Transverse colon (tissue), 4 donors: ENCODE measurements around the gene FIS1. TPM values are rescaled to one million over a fixed set of nuclear protein-coding genes. Genes with fewer than 3 reads are reported as not detected.

Experiments used
- DNase-seq: peaks from one replicate; pipeline ENCODE4 v3.0.0-alpha.2; 2019
- H3K27ac ChIP-seq, 4 donors: fragments of 200-600 bp; sonication (generic); 2 replicates each; pipeline ENCODE4 v1.5.1; 2016 to 2018; ENCODE audit warnings: inconsistent platforms in 4 of 4
- H3K27me3 ChIP-seq: fragments of 200-600 bp; sonication (generic); 2 replicates; pipeline ENCODE4 v1.5.1; 2017; ENCODE audit warnings: inconsistent platforms
- H3K36me3 ChIP-seq, 4 donors: fragments of 200-600 bp; sonication (generic); 2 replicates each; pipeline ENCODE4 v1.5.1; 2017 to 2019; ENCODE audit warnings: inconsistent platforms in 4 of 4
- H3K4me1 ChIP-seq, 4 donors: fragments of 200-600 bp; sonication (generic); 2 replicates each; pipeline ENCODE4 v1.5.1; 2017 to 2020; ENCODE audit warnings: inconsistent platforms in 4 of 4
- H3K4me3 ChIP-seq, 4 donors: fragments of 200-600 bp; sonication (generic); 1 replicate in 1 of 4; 2 replicates in 3 of 4; pipeline versions ENCODE4 v1.5.1 to v1.6.1; 2017 to 2019; ENCODE audit warnings: inconsistent platforms in 4 of 4
- H3K9me3 ChIP-seq, 2 donors: fragments of 200-600 bp; sonication (generic); 2 replicates each; pipeline ENCODE4 v1.5.1; 2017 to 2019; ENCODE audit warnings: inconsistent platforms in 2 of 2
- EP300 ChIP-seq: sonication (generic); formaldehyde crosslinking; IDR thresholded peaks from one replicate; pipeline ENCODE4 v1.6.1; 2017; ENCODE audit warnings: antibody characterized with exemption, low read depth
- POLR2A ChIP-seq: fragments of 450-650 bp; IDR thresholded peaks from one replicate; pipeline ENCODE4 v1.6.1; 2016; ENCODE audit warnings: antibody characterized with exemption, mild to moderate bottlenecking, moderate library complexity
- POLR2AphosphoS5 ChIP-seq, 3 donors: sonication (generic); formaldehyde crosslinking; IDR thresholded peaks; one replicate each; pipeline ENCODE4 v1.6.1; 2016; ENCODE audit warnings: antibody characterized with exemption in 3 of 3
- WGBS, 2 donors: methylation state at CpG; one replicate each; pipeline ENCODE4 v1.1.5; 2018; ENCODE audit warnings: low coverage in 1 of 2; 5-methylcytosine and 5-hydroxymethylcytosine counted together
- in situ Hi-C, 4 donors: fragments of 200-750 bp; cut with MboI; loops; one replicate each; pipeline versions ENCODE4 v1.15.0 to v1.15.1; 2017; ENCODE audit warnings: low sequenced_read_pairs in 3 of 4, low pct_ligation_motif_present in 1 of 4, low pct_unique_long_range_greater_than_20kb in 1 of 4
- intact Hi-C: fragments of 100-400 bp; cut with DNase I; formaldehyde crosslinking; loops from one replicate; pipeline ENCODE4 v1.15.1; 2023; ENCODE audit warnings: low total_unique reads
- total RNA-seq, 4 donors: library from RNA; depleted of rRNA; stranded (reverse); fragments of >200 nt; gene quantifications; one replicate each; pipeline ENCODE4 v1.1.0, GENCODE V29; 2016
- TF ChIP-seq, protein P1 (sequence below), 5 experiments: fragments of 200-600 bp in 3 of 5; fragments of 450-650 bp in 2 of 5; sonication (generic) in 3 of 5; IDR thresholded peaks; 1 replicate in 2 of 5; 2 replicates in 3 of 5; pipeline ENCODE4 v1.5.1; 2016 to 2017; ENCODE audit warnings: antibody characterized with exemption in 5 of 5, inconsistent platforms in 3 of 5, mild to moderate bottlenecking in 2 of 5, moderate library complexity in 1 of 5

The FIS1 gene
- total RNA-seq, 4 donors from 2014 or later = 159 to 261 (median 187) TPM

DNA sequence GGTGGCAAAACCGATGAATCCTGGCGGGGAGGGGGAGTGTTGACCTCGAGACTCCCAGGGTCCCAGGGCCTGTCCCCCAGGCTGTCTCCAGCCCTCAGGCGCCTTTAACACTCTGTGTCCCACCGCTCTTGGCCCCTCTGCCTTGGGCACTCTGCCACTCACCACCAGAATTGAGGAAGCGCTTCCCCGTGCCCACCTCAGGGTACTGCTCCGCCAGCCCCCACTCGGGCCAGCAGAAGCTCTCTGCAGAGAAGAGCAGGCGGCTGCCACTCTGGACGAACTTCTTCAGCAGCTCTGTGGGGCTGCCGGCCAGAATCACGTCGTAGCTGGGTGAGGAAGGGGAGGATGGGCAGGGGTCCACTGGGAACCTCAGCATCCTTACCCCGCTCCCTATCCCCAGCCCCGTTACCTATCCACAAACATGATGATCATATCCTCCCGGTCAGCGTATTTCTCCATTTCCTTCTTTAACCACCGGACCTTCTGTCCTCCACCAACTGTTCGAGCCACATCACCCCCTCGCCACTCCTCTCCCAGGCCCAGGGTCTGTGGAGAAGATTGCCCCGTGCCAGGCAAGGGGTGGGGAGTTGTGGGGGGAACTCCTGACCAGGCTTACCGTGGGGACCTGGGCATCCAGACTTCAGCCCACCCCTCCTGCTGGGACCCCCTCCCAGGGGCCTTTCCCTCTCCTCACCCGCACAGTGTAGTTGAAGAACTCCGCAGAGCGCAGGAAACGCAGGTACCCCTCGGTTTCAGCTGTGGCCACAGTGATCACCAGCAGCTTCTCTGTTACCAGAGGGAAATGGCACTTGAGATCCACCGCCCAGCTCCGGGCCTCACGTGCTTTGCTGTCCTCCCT lies 28.7 kb downstream of the FIS1 start:
- TF ChIP-seq POLR2A (no peak), EP300 (no peak), POLR2AphosphoS5 (IDR thresholded peaks at IDR 0.05) (no peak)
- TF ChIP-seq, protein P1, sequence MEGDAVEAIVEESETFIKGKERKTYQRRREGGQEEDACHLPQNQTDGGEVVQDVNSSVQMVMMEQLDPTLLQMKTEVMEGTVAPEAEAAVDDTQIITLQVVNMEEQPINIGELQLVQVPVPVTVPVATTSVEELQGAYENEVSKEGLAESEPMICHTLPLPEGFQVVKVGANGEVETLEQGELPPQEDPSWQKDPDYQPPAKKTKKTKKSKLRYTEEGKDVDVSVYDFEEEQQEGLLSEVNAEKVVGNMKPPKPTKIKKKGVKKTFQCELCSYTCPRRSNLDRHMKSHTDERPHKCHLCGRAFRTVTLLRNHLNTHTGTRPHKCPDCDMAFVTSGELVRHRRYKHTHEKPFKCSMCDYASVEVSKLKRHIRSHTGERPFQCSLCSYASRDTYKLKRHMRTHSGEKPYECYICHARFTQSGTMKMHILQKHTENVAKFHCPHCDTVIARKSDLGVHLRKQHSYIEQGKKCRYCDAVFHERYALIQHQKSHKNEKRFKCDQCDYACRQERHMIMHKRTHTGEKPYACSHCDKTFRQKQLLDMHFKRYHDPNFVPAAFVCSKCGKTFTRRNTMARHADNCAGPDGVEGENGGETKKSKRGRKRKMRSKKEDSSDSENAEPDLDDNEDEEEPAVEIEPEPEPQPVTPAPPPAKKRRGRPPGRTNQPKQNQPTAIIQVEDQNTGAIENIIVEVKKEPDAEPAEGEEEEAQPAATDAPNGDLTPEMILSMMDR (IDR thresholded peaks at IDR 0.05) = no peak
- 70 to 72% methylated on average over 6 to 31 of the region's 31 CpGs for WGBS, 2 donors
- no peak for DNase-seq
- Histone ChIP-seq H3K27ac (peak overlapping the region; percentile 90 to 97 (median 96)), H3K27me3 (no peaks in the 10 kb centered on the region), H3K4me1 (peaks cover 16 to 36% (median 27%) of the 10 kb centered on the region in 4 donors), H3K9me3 (no peaks in the 10 kb centered on the region), H3K36me3 (peaks cover 0 to 14% (median 4%) of the 10 kb centered on the region in 4 donors), H3K4me3 (peak overlapping the region; percentile 73 to 96 (median 78))
- in situ Hi-C loops (no loop called here), intact Hi-C loops (no loop called here)

DNA sequence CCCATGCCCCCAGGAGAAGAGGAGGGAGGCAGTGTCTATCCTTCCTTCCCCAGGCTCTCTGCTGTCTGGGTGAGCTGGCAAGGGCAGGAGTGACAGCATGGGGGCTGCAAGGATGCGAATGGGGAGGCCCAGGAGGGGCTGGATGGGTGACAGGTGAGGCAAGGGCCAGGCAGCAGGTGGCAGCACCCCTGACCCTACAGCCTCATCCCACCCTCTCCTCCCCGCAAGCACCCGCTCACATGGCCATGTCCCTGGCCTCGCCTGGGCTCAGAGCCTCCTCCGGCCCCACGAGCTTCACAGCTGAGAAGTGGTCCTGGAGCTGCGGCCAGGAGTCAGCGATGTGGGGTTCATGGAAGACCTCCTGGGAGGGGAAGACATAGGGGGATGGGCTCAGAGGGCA lies 32.9 kb downstream of the FIS1 start:
- H3K27me3 ChIP-seq = no peaks in the 10 kb centered on the region
- peaks cover 0 to 33% (median 11%) of the 10 kb centered on the region in 4 donors for H3K36me3 ChIP-seq
- peaks cover 8 to 18% (median 13%) of the 10 kb centered on the region in 4 donors for H3K4me1 ChIP-seq
- DNase-seq = no peak
- TF ChIP-seq EP300 (no peak), POLR2AphosphoS5 (IDR thresholded peaks at IDR 0.05) (no peak)
- TF ChIP-seq, protein P1 (IDR thresholded peaks at IDR 0.05) = no peak
- WGBS, 2 donors = 95% methylated on average over 8 of the region's 8 CpGs; no CpG with 5 or more reads in 1 of the 2 donors
- no peak overlapping the region for H3K27ac ChIP-seq
- intact Hi-C loops = no loop called here
- H3K4me3 ChIP-seq = no peak overlapping the region
- in situ Hi-C loops = no loop called here
- no peaks in the 10 kb centered on the region for H3K9me3 ChIP-seq

DNA sequence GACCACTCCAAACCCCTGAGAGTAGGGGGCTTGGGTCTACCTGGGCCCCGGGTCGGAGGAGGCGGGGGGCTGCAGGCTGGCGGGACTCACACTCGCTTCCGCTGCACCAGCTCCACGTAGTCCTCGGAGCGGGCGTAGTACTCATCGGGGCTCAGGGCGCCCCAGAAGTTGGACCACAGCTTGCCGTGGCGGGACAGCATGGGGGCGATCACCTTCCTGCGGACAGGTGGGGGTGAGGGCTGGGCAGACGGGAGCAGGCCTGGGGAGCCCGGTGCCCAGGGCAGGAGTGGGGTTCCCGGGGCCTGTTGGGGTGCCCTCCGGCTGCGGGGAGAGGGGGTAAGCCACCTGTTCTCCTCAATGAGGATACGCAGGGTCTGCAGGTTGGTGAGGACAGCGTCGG lies 33.4 kb downstream of the FIS1 start:
- Histone ChIP-seq H3K36me3 (peaks cover 0 to 33% (median 11%) of the 10 kb centered on the region in 4 donors), H3K27ac (no peak overlapping the region), H3K4me3 (no peak overlapping the region), H3K27me3 (no peaks in the 10 kb centered on the region), H3K4me1 (peaks cover 7 to 13% (median 9%) of the 10 kb centered on the region in 4 donors), H3K9me3 (no peaks in the 10 kb centered on the region)
- in situ Hi-C loops = no loop called here
- DNase-seq = no peak
- TF ChIP-seq POLR2A (no peak), POLR2AphosphoS5 (IDR thresholded peaks at IDR 0.05) (no peak), EP300 (no peak)
- TF ChIP-seq, protein P1 (IDR thresholded peaks at IDR 0.05) = no peak
- 97 to 100% methylated on average over 5 to 21 of the region's 24 CpGs for WGBS, 2 donors
- intact Hi-C loops = no loop called here

DNA sequence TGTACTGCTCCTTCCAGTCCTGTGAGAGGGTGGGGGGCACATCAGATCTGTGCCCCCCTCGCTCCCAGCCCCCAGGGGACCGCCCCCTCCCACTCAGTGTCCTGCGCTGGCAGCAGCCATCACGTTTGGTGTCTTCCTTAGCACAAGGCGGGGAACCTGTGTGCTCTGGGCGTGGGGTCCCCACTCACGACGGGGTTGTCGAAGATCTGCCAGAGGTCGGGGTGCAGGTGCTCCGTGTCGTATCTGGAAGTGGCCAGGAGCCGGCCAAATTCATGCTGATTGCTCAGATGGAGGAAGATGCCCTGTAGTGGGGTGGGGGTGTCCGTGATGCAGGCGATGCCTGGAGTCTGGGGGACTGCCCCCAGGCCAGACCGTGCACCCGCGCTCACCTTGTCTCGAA lies 34.7 kb downstream of the FIS1 start:
- Histone ChIP-seq H3K27ac (no peak overlapping the region), H3K36me3 (peaks cover 0 to 33% (median 11%) of the 10 kb centered on the region in 4 donors), H3K4me1 (peaks cover 0 to 5% (median 0%) of the 10 kb centered on the region in 4 donors), H3K9me3 (no peaks in the 10 kb centered on the region), H3K27me3 (no peaks in the 10 kb centered on the region), H3K4me3 (no peak overlapping the region)
- no peak for DNase-seq
- intact Hi-C loops (no loop called here), in situ Hi-C loops (no loop called here)
- no peak for TF ChIP-seq POLR2AphosphoS5 (IDR thresholded peaks at IDR 0.05)
- TF ChIP-seq, protein P1 (IDR thresholded peaks at IDR 0.05) = no peak
- no peak for TF ChIP-seq EP300
- no peak for TF ChIP-seq POLR2A
- WGBS, 2 donors = 95% methylated on average over 17 of the region's 19 CpGs; no CpG with 5 or more reads in 1 of the 2 donors
